HG02938 (cell line): ENCODE measurements around the gene TRPV5.

Experiments used
- ATAC-seq: cut with Tn5 transposase; IDR thresholded peaks from one replicate; pipeline ENCODE4 v1.9.1; 2021; ENCODE audit warnings: mild to moderate bottlenecking, moderate library complexity; ENCODE audit not compliant: unreplicated experiment

The TRPV5 gene

GRCh38 chr7:142910481-142910880, 23.1 kb downstream of the TRPV5 start:
- no peak for ATAC-seq

- ATAC-seq = no peak
These were observed 23.5 kb downstream of the TRPV5 start for GRCh38 chr7:142910031-142910433.

GRCh38 chr7:142908921-142909890, 24.3 kb downstream of the TRPV5 start:
- ATAC-seq = no peak

- no peak for ATAC-seq
These were observed 25.3 kb downstream of the TRPV5 start for GRCh38 chr7:142908290-142908689.

GRCh38 chr7:142906643-142907042, 26.9 kb downstream of the TRPV5 start:
- no peak for ATAC-seq

GRCh38 chr7:142905759-142906158, 27.8 kb downstream of the TRPV5 start:
- no peak for ATAC-seq

- ATAC-seq = no peak
These were observed 29.4 kb downstream of the TRPV5 start for GRCh38 chr7:142904128-142904527.

- ATAC-seq = no peak
These were observed 31.9 kb downstream of the TRPV5 start for GRCh38 chr7:142901426-142902259.

GRCh38 chr7:142899661-142900060, 33.9 kb downstream of the TRPV5 start:
- no peak for ATAC-seq

GRCh38 chr7:142898377-142899170, 35.0 kb downstream of the TRPV5 start:
- no peak for ATAC-seq

GRCh38 chr7:142897691-142898090, 35.9 kb downstream of the TRPV5 start:
- no peak for ATAC-seq

GRCh38 chr7:142896741-142897379, 36.7 kb downstream of the TRPV5 start:
- no peak for ATAC-seq

- ATAC-seq = no peak
These were observed 37.4 kb downstream of the TRPV5 start for GRCh38 chr7:142896151-142896550.

- ATAC-seq = no peak
These were observed 38.5 kb downstream of the TRPV5 start for GRCh38 chr7:142894985-142895593.

- ATAC-seq = no peak
These were observed 39.2 kb downstream of the TRPV5 start for GRCh38 chr7:142894112-142894984.

GRCh38 chr7:142892951-142893350, 40.6 kb downstream of the TRPV5 start:
- no peak for ATAC-seq

GRCh38 chr7:142891490-142892082, 42.0 kb downstream of the TRPV5 start:
- no peak for ATAC-seq

GRCh38 chr7:142890874-142891485, 42.6 kb downstream of the TRPV5 start:
- no peak for ATAC-seq
